T-helper 9 cell (primary cell): ENCODE results near the gene DPP10.

Experiments
- DNase-seq: peaks from one replicate; pipeline ENCODE4 v3.0.0-alpha.2; 2020

DPP10 gene

GRCh38 chr2:115825912-115826311 is 1383.5 kb downstream of the DPP10 start:
- DNase-seq = no peak

DNA sequence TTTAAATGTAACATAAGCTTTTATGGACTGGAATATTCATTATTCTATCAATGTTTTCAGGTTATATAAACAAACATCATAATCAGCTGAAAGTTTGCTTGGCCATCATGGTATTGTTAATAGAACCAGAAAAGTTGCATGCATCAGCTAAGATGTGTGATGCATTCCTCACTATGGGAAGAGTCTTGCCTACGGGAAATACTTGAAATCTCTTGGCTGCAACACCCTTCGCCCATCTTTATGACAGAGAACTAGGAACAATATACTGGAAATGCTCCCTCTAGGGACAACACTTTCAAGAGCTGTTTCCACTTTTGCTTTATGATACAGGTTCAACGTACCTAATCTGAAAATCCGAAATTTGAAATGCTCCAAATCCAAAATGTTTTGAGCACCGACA is 1390.8 kb downstream of the DPP10 start:
- DNase-seq = no peak

- no peak for DNase-seq
These were observed 1396.1 kb downstream of the DPP10 start for GRCh38 chr2:115838539-115838938.

- no peak for DNase-seq
These were observed 1399.9 kb downstream of the DPP10 start for GRCh38 chr2:115842306-115842705.

- DNase-seq = no peak
These were observed 1405.8 kb downstream of the DPP10 start for GRCh38 chr2:115848192-115848591.

GRCh38 chr2:115867024-115867423 is 1424.6 kb downstream of the DPP10 start:
- no peak for DNase-seq

DNA sequence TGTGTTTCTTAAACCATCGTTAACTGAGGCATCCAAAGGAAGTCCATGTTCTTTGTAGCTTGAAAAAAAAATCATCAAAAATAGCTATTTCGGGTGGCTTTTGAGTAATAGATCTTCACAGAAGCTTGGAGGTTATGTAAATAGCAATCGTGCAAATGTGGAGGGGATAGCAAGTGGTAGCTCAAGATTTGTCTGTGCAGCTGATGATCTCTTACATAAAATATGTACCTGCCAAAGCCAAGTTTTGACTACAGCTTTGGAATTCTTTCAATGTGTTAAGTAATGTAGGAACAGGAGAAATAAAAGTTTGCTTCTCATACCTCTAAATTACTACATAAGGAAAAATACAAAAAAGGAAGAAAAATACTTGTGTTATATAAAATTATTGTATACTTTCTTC is 1432.0 kb downstream of the DPP10 start:
- no peak for DNase-seq

DNA sequence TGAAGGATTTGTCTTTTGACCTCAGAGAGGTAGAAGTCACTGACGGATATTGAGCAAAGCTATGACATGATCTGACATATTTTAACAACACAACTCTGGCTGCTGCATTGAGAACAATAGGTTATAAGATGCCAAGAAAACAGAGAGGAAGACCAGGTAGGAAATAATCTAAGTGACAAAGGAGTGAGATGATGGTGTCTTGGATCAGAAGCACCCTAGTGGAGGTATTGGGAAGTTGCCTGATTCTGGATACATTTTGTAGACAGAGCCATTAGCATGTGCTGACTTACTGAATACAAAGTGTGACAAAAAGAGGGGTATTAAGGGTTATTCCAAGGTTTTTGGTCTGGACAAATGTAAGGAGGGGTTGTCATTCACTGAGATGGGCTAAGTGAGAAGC is 1438.1 kb downstream of the DPP10 start:
- DNase-seq = no peak

GRCh38 chr2:115887209-115887776 is 1444.9 kb downstream of the DPP10 start:
- no peak for DNase-seq
